Stimulated activated naive B cell treated with anti-CD40 and anti-IgM and Interleukin-4, amounts not matched to agents 10 μg/mL and 1 μg/mL and 100 μg/mL, for 72 hours (primary cell): ENCODE results near the gene TMEM198.
A peak's percentile ranks its signal among the peaks of the same experiment; 100 is the strongest.

Experiments
- ATAC-seq, 2 donors: fragments of 150-1000 bp; cut with Tn5 transposase; replicated peaks; 2 replicates each; pipeline ENCODE4 v1.10.0; 2021; ENCODE audit warnings: moderate library complexity in 1 of 2
- DNase-seq: peaks from one replicate; pipeline ENCODE4 v3.0.0; 2021
- H3K27ac Mint-ChIP-seq: one replicate; pipeline ENCODE4 v1.8.0; 2022; ENCODE audit warnings: mild to moderate bottlenecking, mixed read lengths
- H3K27me3 Mint-ChIP-seq, 2 donors: one replicate each; pipeline ENCODE4 v1.8.0; 2022; ENCODE audit warnings: mixed read lengths in 2 of 2
- H3K36me3 Mint-ChIP-seq, 2 donors: one replicate each; pipeline ENCODE4 v1.8.0; 2022; ENCODE audit warnings: mixed read lengths in 2 of 2, mild to moderate bottlenecking in 1 of 2
- H3K4me1 Mint-ChIP-seq, 2 donors: one replicate each; pipeline ENCODE4 v1.8.0; 2022; ENCODE audit warnings: mixed read lengths in 2 of 2, mild to moderate bottlenecking in 1 of 2
- H3K4me3 Mint-ChIP-seq, 2 donors: one replicate each; pipeline ENCODE4 v1.8.0; 2022; ENCODE audit warnings: mild to moderate bottlenecking in 2 of 2, mixed read lengths in 2 of 2, moderate library complexity in 1 of 2
- H3K9me3 Mint-ChIP-seq, 2 donors: one replicate each; pipeline ENCODE4 v1.8.0; 2022; ENCODE audit warnings: mixed read lengths in 2 of 2, mild to moderate bottlenecking in 1 of 2

Gene TMEM198

GRCh38 chr2:219526320-219527075, 17.3 kb upstream of the TMEM198 start:
- Mint-ChIP-seq H3K27me3 (peaks cover 81 to 89% of the 10 kb centered on the region in 2 donors), H3K27ac (no peak overlapping the region), H3K4me3 (no peak overlapping the region), H3K9me3 (no peaks in the 10 kb centered on the region), H3K4me1 (peaks cover 12 to 23% of the 10 kb centered on the region in 2 donors), H3K36me3 (no peaks in the 10 kb centered on the region)
- ATAC-seq (no peak), DNase-seq (no peak)

- Mint-ChIP-seq H3K27me3 (peaks cover 79 to 88% of the 10 kb centered on the region in 2 donors), H3K4me1 (peaks cover 7 to 18% of the 10 kb centered on the region in 2 donors)
Observed at GRCh38 chr2:219527076-219527394, 16.8 kb upstream of the TMEM198 start.

GRCh38 chr2:219527472-219527871, 16.4 kb upstream of the TMEM198 start:
- H3K36me3 Mint-ChIP-seq: no peaks in the 10 kb centered on the region
- peaks cover 79 to 89% of the 10 kb centered on the region in 2 donors for H3K27me3 Mint-ChIP-seq

More at GRCh38 chr2:219527076-219527394, 16.8 kb upstream of the TMEM198 start:
- no peak for DNase-seq
- Mint-ChIP-seq H3K36me3 (no peaks in the 10 kb centered on the region), H3K9me3 (no peaks in the 10 kb centered on the region), H3K4me3 (no peak overlapping the region), H3K27ac (no peak overlapping the region)
- no peak for ATAC-seq

GRCh38 chr2:219530048-219530963, 13.5 kb upstream of the TMEM198 start:
- ATAC-seq: peak; percentile 92 to 96
- no peak overlapping the region for H3K27ac Mint-ChIP-seq
- no peak overlapping the region for H3K4me3 Mint-ChIP-seq
- no peaks in the 10 kb centered on the region for H3K9me3 Mint-ChIP-seq
- peaks cover 3 to 8% of the 10 kb centered on the region in 2 donors for H3K4me1 Mint-ChIP-seq
- H3K36me3 Mint-ChIP-seq: no peaks in the 10 kb centered on the region
- H3K27me3 Mint-ChIP-seq: peaks cover 74 to 84% of the 10 kb centered on the region in 2 donors
- peak; percentile 77 for DNase-seq

More at GRCh38 chr2:219527472-219527871, 16.4 kb upstream of the TMEM198 start:
- no peaks in the 10 kb centered on the region for H3K9me3 Mint-ChIP-seq
- no peak for ATAC-seq
- H3K4me3 Mint-ChIP-seq: no peak overlapping the region
- H3K27ac Mint-ChIP-seq: no peak overlapping the region
- DNase-seq: no peak
- peaks cover 6 to 16% of the 10 kb centered on the region in 2 donors for H3K4me1 Mint-ChIP-seq

- ATAC-seq: no peak
- Mint-ChIP-seq H3K4me3 (no peak overlapping the region), H3K36me3 (no peaks in the 10 kb centered on the region), H3K27ac (no peak overlapping the region), H3K9me3 (no peaks in the 10 kb centered on the region), H3K27me3 (peaks cover 69 to 84% of the 10 kb centered on the region in 2 donors), H3K4me1 (peaks cover 3 to 8% of the 10 kb centered on the region in 2 donors)
- DNase-seq: no peak
Observed at GRCh38 chr2:219531639-219532377, 12.0 kb upstream of the TMEM198 start.

GRCh38 chr2:219532378-219532649, 11.5 kb upstream of the TMEM198 start:
- Mint-ChIP-seq H3K4me1 (peaks cover 3 to 8% of the 10 kb centered on the region in 2 donors), H3K36me3 (peaks cover 3 to 4% of the 10 kb centered on the region in 2 donors), H3K27ac (no peak overlapping the region), H3K4me3 (no peak overlapping the region), H3K9me3 (no peaks in the 10 kb centered on the region), H3K27me3 (peaks cover 69 to 84% of the 10 kb centered on the region in 2 donors)
- ATAC-seq (no peak), DNase-seq (no peak)

- H3K9me3 Mint-ChIP-seq: no peaks in the 10 kb centered on the region
- H3K4me1 Mint-ChIP-seq: peaks cover 3 to 8% of the 10 kb centered on the region in 2 donors
- H3K4me3 Mint-ChIP-seq: no peak overlapping the region
- H3K27ac Mint-ChIP-seq: no peak overlapping the region
- peaks cover 10 to 13% of the 10 kb centered on the region in 2 donors for H3K36me3 Mint-ChIP-seq
- DNase-seq (no peak), ATAC-seq (no peak)
- peaks cover 66 to 83% of the 10 kb centered on the region in 2 donors for H3K27me3 Mint-ChIP-seq
Observed at GRCh38 chr2:219533930-219534661, 9.7 kb upstream of the TMEM198 start.

GRCh38 chr2:219536425-219536824, 7.4 kb upstream of the TMEM198 start:
- Mint-ChIP-seq H3K4me1 (peaks cover 1 to 3% of the 10 kb centered on the region in 2 donors), H3K4me3 (no peak overlapping the region), H3K36me3 (peaks cover 23 to 34% of the 10 kb centered on the region in 2 donors), H3K9me3 (no peaks in the 10 kb centered on the region), H3K27me3 (peaks cover 60 to 83% of the 10 kb centered on the region in 2 donors), H3K27ac (no peak overlapping the region)
- DNase-seq: no peak
- ATAC-seq: no peak

- peaks cover 57 to 83% of the 10 kb centered on the region in 2 donors for H3K27me3 Mint-ChIP-seq
- H3K4me1 Mint-ChIP-seq: peaks cover 2 to 8% of the 10 kb centered on the region in 2 donors
- no peaks in the 10 kb centered on the region for H3K9me3 Mint-ChIP-seq
- no peak overlapping the region for H3K4me3 Mint-ChIP-seq
- H3K36me3 Mint-ChIP-seq: peaks cover 24 to 36% of the 10 kb centered on the region in 2 donors
- DNase-seq (no peak), ATAC-seq (no peak)
- H3K27ac Mint-ChIP-seq: no peak overlapping the region
Observed at GRCh38 chr2:219536967-219537366, 6.9 kb upstream of the TMEM198 start.

GRCh38 chr2:219537657-219538488, 6.0 kb upstream of the TMEM198 start:
- H3K36me3 Mint-ChIP-seq: peaks cover 24 to 36% of the 10 kb centered on the region in 2 donors
- peaks cover 7 to 17% of the 10 kb centered on the region in 2 donors for H3K4me1 Mint-ChIP-seq
- no peaks in the 10 kb centered on the region for H3K9me3 Mint-ChIP-seq
- ATAC-seq (no peak), DNase-seq (no peak)
- no peak overlapping the region for H3K4me3 Mint-ChIP-seq
- H3K27ac Mint-ChIP-seq: no peak overlapping the region
- H3K27me3 Mint-ChIP-seq: peaks cover 51 to 86% of the 10 kb centered on the region in 2 donors

GRCh38 chr2:219538504-219538951, 5.3 kb upstream of the TMEM198 start:
- H3K4me1 Mint-ChIP-seq: peaks cover 7 to 19% of the 10 kb centered on the region in 2 donors

GRCh38 chr2:219538956-219539788, 4.7 kb upstream of the TMEM198 start:
- Mint-ChIP-seq H3K4me1 (peaks cover 7 to 20% of the 10 kb centered on the region in 2 donors), H3K27me3 (peaks cover 46 to 80% of the 10 kb centered on the region in 2 donors), H3K4me3 (no peak overlapping the region), H3K36me3 (peaks cover 24 to 36% of the 10 kb centered on the region in 2 donors), H3K9me3 (no peaks in the 10 kb centered on the region), H3K27ac (no peak overlapping the region)
- no peak for DNase-seq
- no peak for ATAC-seq

More at GRCh38 chr2:219538504-219538951, 5.3 kb upstream of the TMEM198 start:
- no peak overlapping the region for H3K27ac Mint-ChIP-seq
- no peaks in the 10 kb centered on the region for H3K9me3 Mint-ChIP-seq
- H3K36me3 Mint-ChIP-seq: peaks cover 24 to 36% of the 10 kb centered on the region in 2 donors
- ATAC-seq (no peak), DNase-seq (no peak)
- H3K4me3 Mint-ChIP-seq: no peak overlapping the region
- H3K27me3 Mint-ChIP-seq: peaks cover 47 to 80% of the 10 kb centered on the region in 2 donors
